Dermis blood vessel endothelial cell (primary cell): ENCODE results near the gene PLPPR3. TPM values are rescaled to one million over a fixed set of nuclear protein-coding genes. Genes with fewer than 3 reads are reported as not detected.

Source experiments
- DNase-seq: peaks from one replicate; pipeline ENCODE4 v3.0.0; 2010
- total RNA-seq: library from RNA; depleted of rRNA; stranded (reverse); fragments of >200 nt; gene quantifications from 2 replicates; pipeline ENCODE4 v1.2.3, GENCODE V29; 2014

PLPPR3 gene, protein sequence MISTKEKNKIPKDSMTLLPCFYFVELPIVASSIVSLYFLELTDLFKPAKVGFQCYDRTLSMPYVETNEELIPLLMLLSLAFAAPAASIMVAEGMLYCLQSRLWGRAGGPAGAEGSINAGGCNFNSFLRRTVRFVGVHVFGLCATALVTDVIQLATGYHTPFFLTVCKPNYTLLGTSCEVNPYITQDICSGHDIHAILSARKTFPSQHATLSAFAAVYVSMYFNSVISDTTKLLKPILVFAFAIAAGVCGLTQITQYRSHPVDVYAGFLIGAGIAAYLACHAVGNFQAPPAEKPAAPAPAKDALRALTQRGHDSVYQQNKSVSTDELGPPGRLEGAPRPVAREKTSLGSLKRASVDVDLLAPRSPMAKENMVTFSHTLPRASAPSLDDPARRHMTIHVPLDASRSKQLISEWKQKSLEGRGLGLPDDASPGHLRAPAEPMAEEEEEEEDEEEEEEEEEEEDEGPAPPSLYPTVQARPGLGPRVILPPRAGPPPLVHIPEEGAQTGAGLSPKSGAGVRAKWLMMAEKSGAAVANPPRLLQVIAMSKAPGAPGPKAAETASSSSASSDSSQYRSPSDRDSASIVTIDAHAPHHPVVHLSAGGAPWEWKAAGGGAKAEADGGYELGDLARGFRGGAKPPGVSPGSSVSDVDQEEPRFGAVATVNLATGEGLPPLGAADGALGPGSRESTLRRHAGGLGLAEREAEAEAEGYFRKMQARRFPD
- total RNA-seq: under 0.01 TPM in 1 of 2 replicates, not detected in the other

DNA sequence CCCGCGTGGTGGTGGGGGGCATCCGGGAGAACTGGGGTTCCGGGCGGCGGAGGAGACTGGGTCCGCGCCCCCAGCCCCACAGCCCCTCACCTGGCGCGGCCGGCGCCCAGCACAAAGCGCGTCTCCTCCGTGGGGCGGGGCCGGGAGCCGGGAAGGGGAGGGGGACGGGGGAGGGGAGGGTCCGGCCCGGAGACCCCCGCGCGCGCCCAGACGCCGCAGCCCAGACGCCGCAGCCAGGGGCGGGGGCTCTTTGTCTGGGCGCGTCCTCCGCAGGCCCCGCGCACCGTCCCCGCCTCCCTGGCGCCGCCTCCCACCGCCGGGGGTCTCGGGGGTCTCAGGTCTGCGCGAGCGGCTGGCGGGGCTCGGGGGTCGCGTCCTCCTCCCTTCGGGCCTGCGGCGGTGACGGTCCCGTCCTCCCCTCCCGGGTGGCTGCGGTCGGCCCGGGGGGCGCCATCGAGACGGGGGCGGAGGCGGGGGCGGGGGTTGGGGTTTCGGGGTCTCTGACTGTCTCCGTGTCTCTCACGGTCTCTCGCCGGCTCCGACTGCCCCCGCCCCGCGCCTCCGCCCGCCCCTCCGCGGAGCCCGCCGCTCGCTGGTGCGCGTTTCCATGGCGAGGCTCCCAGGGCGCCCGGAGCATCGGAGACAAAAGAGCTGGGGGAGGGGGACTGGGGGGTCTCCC lies at the start of gene PLPPR3:
TSS of gene PLPPR3 (minus strand) at position 131 of the 679 bp plus-strand sequence. CDS start 396 bp downstream, outside the sequence.
- no peak for DNase-seq

- peak; percentile 32 for DNase-seq
Measured at GRCh38 chr19:870963-871401, 49.2 kb upstream of the PLPPR3 start.

GRCh38 chr19:870314-870713 lies 48.6 kb upstream of the PLPPR3 start:
- DNase-seq: no peak

DNA sequence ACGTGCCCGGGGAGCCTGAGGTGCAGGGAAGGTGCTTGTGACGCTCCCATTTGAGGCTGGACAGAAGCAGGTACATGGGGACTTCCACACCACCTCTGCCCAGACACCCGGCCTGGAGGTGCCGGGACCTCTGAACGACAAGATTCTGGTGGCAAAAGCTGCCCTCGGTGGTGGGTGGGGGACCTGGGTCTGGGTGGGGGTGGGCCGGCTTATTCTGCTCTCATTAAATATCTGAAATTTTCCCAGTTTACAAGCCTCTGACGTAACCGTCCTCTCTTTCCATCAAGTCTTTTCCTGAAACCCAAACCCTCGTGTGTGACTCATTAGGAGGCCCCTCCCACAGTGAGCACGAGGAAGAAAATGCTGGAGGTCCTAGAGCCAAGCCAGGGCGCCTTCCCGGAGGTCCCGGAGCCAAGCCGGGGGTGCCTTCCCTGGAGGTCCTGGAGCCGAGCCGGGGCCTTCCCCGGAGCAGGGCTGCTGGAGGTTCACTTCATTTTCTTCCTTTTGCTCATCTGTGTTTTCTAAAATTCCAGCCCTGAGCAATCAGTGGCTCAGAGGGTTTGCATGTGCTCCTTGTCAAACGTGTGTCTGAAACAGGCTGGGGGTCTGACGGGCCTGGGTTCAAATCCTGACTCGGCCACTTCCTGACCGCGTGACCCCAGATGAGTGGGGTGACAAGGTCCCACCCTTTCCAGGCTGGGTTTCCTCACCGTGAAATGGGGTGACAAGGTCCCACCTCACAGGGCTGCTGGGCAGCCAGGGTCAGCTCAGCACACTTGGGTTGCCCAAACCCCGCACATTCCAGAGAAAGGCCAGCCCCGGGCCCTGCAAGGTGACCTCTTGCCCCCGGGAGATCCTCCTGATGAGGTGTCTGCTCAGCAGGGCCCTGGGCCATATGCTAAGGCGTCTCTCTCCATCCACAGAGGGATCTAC lies 47.8 kb upstream of the PLPPR3 start:
- DNase-seq: peak; percentile 90

- no peak for DNase-seq
Measured at GRCh38 chr19:868458-869244, 46.9 kb upstream of the PLPPR3 start.

GRCh38 chr19:867855-868457 lies 46.2 kb upstream of the PLPPR3 start:
- DNase-seq: no peak

GRCh38 chr19:867301-867793 lies 45.6 kb upstream of the PLPPR3 start:
- DNase-seq: no peak

DNA sequence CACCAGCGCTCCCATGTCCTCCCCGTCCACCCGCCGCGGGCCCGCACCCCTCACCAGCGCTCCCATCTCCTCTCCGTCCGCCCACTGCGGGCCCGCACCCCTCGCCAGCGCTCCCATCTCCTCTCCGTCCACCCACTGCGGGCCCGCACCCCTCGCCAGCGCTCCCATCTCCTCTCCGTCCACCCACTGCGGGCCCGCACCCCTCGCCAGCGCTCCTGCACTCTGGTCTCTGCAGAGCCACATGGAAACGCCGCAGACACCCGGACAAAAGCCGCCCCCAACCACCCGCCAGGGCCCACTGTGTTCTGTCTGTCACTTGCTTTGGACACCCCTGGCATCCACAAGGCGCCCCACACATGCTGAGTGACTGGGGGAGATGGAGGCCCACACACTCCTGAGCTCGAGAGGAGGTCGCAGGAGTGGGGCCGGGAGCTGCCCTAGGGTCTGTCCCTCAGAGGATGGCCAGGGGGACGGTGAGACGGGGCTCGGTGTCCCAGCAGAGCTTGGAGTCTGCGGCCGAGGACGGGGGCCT lies 45.1 kb upstream of the PLPPR3 start:
- DNase-seq: no peak

DNA sequence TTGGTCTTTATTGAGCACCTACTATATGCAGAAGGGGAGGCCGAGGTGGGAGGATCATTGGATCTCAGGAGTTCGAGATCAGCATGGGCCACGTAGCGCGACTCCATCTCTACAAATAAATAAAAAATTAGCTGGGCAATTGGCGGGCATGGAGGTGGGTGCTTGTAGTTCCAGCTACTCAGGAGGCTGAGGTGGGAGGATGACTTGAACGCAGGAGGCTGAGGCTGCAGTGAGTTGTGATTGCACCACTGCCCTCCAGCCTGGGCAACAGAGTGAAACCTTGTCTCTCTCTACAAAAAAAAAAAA lies 41.5 kb upstream of the PLPPR3 start:
- no peak for DNase-seq

DNA sequence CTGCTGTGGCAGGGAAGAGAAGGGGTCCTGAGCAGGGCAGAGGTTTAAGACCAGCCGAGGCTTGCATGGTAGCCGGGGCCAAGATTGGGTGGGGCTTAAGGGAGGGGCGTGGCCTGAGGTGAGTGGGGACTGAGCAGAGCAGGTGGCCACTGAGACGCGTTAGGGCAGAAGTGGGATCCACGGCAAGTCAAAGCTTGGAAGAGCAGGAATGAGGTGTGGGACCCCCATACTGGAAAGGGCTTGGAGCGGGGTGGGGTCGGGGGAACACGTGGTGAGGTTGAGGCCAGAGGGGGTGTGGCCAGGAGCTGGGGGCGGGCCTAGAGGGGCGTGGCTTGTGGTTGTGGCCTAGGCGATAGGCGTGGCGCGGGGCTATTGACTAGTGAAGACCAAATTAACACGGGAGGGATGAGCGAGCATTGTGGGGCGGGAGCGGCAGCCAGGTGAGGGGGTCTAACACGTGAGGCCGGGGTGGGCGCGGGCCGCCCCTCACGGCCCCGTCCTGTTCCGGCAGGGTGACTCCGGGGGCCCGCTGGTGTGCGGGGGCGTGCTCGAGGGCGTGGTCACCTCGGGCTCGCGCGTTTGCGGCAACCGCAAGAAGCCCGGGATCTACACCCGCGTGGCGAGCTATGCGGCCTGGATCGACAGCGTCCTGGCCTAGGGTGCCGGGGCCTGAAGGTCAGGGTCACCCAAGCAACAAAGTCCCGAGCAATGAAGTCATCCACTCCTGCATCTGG lies 41.0 kb upstream of the PLPPR3 start:
- peak; percentile 67 for DNase-seq

DNA sequence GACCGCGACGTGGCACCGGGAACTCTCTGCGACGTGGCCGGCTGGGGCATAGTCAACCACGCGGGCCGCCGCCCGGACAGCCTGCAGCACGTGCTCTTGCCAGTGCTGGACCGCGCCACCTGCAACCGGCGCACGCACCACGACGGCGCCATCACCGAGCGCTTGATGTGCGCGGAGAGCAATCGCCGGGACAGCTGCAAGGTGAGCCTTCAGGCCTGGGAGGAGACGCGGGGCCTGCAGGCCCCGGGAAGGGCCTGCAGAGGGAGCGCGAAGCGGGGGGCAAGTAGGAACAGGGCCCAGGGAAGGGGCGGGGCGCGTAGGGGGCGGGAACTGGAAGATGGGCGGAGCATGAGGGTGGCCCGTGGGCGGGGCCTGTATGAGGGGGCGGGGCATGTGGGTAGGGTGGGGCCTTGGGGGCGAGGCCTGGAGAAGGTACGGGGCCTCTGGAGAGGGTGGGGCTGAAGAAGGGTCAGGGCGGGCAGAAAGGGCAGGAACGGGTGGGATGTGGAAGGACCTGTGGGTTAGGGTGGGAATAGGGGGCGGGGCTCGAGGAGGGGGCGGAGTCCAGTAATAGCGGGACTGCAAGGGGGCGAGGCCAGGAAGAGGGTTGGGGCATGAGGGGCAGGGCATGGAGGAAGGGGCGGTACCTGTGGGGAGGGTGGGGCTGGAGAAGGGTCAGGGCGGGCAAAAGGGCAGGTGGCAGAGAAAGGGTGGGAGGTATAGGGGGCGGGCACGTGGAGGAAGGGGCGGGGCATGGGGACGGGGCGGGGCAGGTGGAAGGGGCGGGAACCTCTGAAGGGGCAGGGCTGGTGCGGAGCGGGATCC lies 40.2 kb upstream of the PLPPR3 start:
- peak; percentile 54 for DNase-seq

- DNase-seq: no peak
Measured at GRCh38 chr19:861141-861755, 39.5 kb upstream of the PLPPR3 start.

- DNase-seq: no peak
Measured at GRCh38 chr19:858868-859843, 37.4 kb upstream of the PLPPR3 start, which contains the start of gene CFD. Gene CFD, plus strand, starts transcription at chr19:859664. Its CDS starts 26 bp downstream, at chr19:859690.

- DNase-seq: no peak
Measured at GRCh38 chr19:858284-858683, 36.5 kb upstream of the PLPPR3 start.

DNA sequence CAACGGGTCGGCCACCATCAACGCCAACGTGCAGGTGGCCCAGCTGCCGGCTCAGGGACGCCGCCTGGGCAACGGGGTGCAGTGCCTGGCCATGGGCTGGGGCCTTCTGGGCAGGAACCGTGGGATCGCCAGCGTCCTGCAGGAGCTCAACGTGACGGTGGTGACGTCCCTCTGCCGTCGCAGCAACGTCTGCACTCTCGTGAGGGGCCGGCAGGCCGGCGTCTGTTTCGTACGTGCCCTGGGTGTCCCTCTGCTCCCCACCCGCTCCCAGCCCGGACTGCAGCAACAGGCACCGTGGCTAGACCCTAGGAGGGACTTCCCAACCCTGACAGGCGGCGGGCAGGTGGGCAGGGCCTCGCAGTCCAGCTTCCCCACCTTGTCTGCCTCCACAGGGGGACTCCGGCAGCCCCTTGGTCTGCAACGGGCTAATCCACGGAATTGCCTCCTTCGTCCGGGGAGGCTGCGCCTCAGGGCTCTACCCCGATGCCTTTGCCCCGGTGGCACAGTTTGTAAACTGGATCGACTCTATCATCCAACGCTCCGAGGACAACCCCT lies 33.9 kb upstream of the PLPPR3 start:
- DNase-seq: no peak

- DNase-seq: no peak
Measured at GRCh38 chr19:855142-855541, 33.4 kb upstream of the PLPPR3 start.

- DNase-seq: no peak
Measured at GRCh38 chr19:854549-854948, 32.8 kb upstream of the PLPPR3 start.
